HEK293 (cell line): ENCODE data around the gene TUSC1.

Experiments used
- CTCF ChIA-PET: fragments of 350-600 bp; formaldehyde crosslinking; extraction: SDS; loops from one replicate; lab custom pipeline; 2021; ENCODE audit warnings: antibody characterized with exemption; lab: Yijun Ruan, JAX
- POLR2A ChIA-PET: fragments of 300-600 bp; formaldehyde crosslinking; extraction: SDS; loops from one replicate; lab custom pipeline; 2020; ENCODE audit warnings: antibody characterized with exemption, inconsistent platforms; lab: Yijun Ruan, JAX
- H3K27ac ChIP-seq: fragments of 200-500 bp; sonication (Bioruptor generic); 2 replicates; pipeline ENCODE4 v1.5.1; 2014; ENCODE audit warnings: low read depth, low read length, control low read depth, inconsistent platforms; ENCODE audit errors: extremely low read depth
- H3K36me3 ChIP-seq, 2 experiments: fragments of 200-500 bp in 1 of 2; sonication (Bioruptor generic) in 1 of 2; 1 replicate in 1 of 2; 2 replicates in 1 of 2; pipeline ENCODE4 v1.5.1; 2014 to 2017; ENCODE audit warnings: inconsistent platforms in 2 of 2, low read length in 2 of 2; ENCODE audit not compliant: control insufficient read depth in 2 of 2, insufficient read depth in 1 of 2
- H3K4me1 ChIP-seq: fragments of 200-500 bp; sonication (Bioruptor generic); 2 replicates; pipeline ENCODE4 v1.5.1; 2014; ENCODE audit warnings: mild to moderate bottlenecking, low read length, inconsistent platforms; ENCODE audit not compliant: control insufficient read depth, insufficient read depth
- H3K4me3 ChIP-seq: 2 replicates; pipeline ENCODE4 v1.5.1; 2011; ENCODE audit warnings: low read depth, mild to moderate bottlenecking, control low read depth, low read length, moderate library complexity
- H3K9me3 ChIP-seq: fragments of 200-500 bp; sonication (Bioruptor generic); 2 replicates; pipeline ENCODE4 v1.5.1; 2014; ENCODE audit warnings: low read depth, low read length, inconsistent platforms; ENCODE audit not compliant: control insufficient read depth, insufficient read depth
- GLI2 ChIP-seq: fragments of 450-650 bp; formaldehyde crosslinking; IDR thresholded peaks from 2 replicates; pipeline ENCODE4; 2017; ENCODE audit warnings: missing biosample characterization, missing genetic modification characterization, low read depth, borderline replicate concordance
- GLIS2 ChIP-seq: fragments of 450-650 bp; formaldehyde crosslinking; IDR thresholded peaks from 2 replicates; pipeline ENCODE4 v1.5.1; 2016; ENCODE audit warnings: missing biosample characterization, missing genetic modification characterization
- IKZF3 ChIP-seq: fragments of 450-650 bp; IDR thresholded peaks from 2 replicates; pipeline ENCODE4 v1.5.0; 2018; ENCODE audit warnings: missing biosample characterization, mild to moderate bottlenecking, missing genetic modification characterization, moderate library complexity
- MZF1 ChIP-seq: fragments of 450-650 bp; formaldehyde crosslinking; IDR thresholded peaks from 2 replicates; pipeline ENCODE4 v1.5.1; 2017; ENCODE audit warnings: missing biosample characterization, missing genetic modification characterization, borderline replicate concordance
- PATZ1 ChIP-seq: fragments of 450-650 bp; formaldehyde crosslinking; IDR thresholded peaks from 2 replicates; pipeline ENCODE4 v1.5.1; 2016; ENCODE audit warnings: missing biosample characterization, missing genetic modification characterization
- SCRT2 ChIP-seq: fragments of 450-650 bp; formaldehyde crosslinking; IDR thresholded peaks from 2 replicates; pipeline ENCODE4 v1.5.1; 2016; ENCODE audit warnings: missing biosample characterization, missing genetic modification characterization
- ZBTB8A ChIP-seq: fragments of 450-650 bp; formaldehyde crosslinking; IDR thresholded peaks from 2 replicates; pipeline ENCODE4 v1.5.1; 2016; ENCODE audit warnings: missing biosample characterization, missing genetic modification characterization
- ZNF10 ChIP-seq: fragments of 450-650 bp; formaldehyde crosslinking; IDR thresholded peaks from 2 replicates; pipeline ENCODE4 v1.5.1; 2017; ENCODE audit warnings: missing biosample characterization, missing genetic modification characterization
- ZNF112 ChIP-seq: fragments of 450-650 bp; formaldehyde crosslinking; IDR thresholded peaks from 2 replicates; pipeline ENCODE4 v1.5.0; 2017; ENCODE audit warnings: missing biosample characterization, missing genetic modification characterization
- ZNF148 ChIP-seq: fragments of 450-650 bp; formaldehyde crosslinking; IDR thresholded peaks from 2 replicates; pipeline ENCODE4 v1.5.0; 2017; ENCODE audit warnings: missing biosample characterization, missing genetic modification characterization, borderline replicate concordance
- ZNF292 ChIP-seq: fragments of 450-650 bp; formaldehyde crosslinking; IDR thresholded peaks from 2 replicates; pipeline ENCODE4 v1.5.1; 2016; ENCODE audit warnings: low read depth, missing biosample characterization, missing genetic modification characterization, borderline replicate concordance
- ZNF335 ChIP-seq: fragments of 450-650 bp; formaldehyde crosslinking; conservative IDR thresholded peaks from 2 replicates; pipeline ENCODE4 v1.5.1; 2016; ENCODE audit warnings: missing biosample characterization, missing genetic modification characterization
- ZNF341 ChIP-seq: fragments of 450-650 bp; formaldehyde crosslinking; IDR thresholded peaks from 2 replicates; pipeline ENCODE4; 2016; ENCODE audit warnings: low read depth, missing biosample characterization, missing genetic modification characterization
- ZNF391 ChIP-seq: fragments of 450-650 bp; formaldehyde crosslinking; IDR thresholded peaks from 2 replicates; pipeline ENCODE4 v1.5.1; 2016; ENCODE audit warnings: low read depth, missing biosample characterization, missing genetic modification characterization, borderline replicate concordance
- ZNF416 ChIP-seq: fragments of 450-650 bp; formaldehyde crosslinking; IDR thresholded peaks from 2 replicates; pipeline ENCODE4 v1.5.1; 2016; ENCODE audit warnings: missing biosample characterization, missing genetic modification characterization
- ZNF514 ChIP-seq: fragments of 450-650 bp; formaldehyde crosslinking; IDR thresholded peaks from 2 replicates; pipeline ENCODE4 v1.5.1; 2016; ENCODE audit warnings: missing biosample characterization, missing genetic modification characterization
- ZNF530 ChIP-seq: fragments of 450-650 bp; formaldehyde crosslinking; IDR thresholded peaks from 2 replicates; pipeline ENCODE4 v1.5.1; 2016; ENCODE audit warnings: low read depth, missing biosample characterization, missing genetic modification characterization
- ZNF555 ChIP-seq: fragments of 450-650 bp; formaldehyde crosslinking; conservative IDR thresholded peaks from 2 replicates; pipeline ENCODE4 v1.5.1; 2017; ENCODE audit warnings: missing biosample characterization, mild to moderate bottlenecking, missing genetic modification characterization, inconsistent platforms
- ZNF561 ChIP-seq: fragments of 450-650 bp; IDR thresholded peaks from 2 replicates; pipeline ENCODE4 v1.5.1; 2018; ENCODE audit warnings: missing biosample characterization, missing genetic modification characterization, borderline replicate concordance
- ZNF660 ChIP-seq: fragments of 450-650 bp; IDR thresholded peaks from 2 replicates; pipeline ENCODE4 v1.5.1; 2018; ENCODE audit warnings: missing biosample characterization, mild to moderate bottlenecking, missing genetic modification characterization
- ZNF747 ChIP-seq: fragments of 450-650 bp; formaldehyde crosslinking; IDR thresholded peaks from 2 replicates; pipeline ENCODE4 v1.5.1; 2016; ENCODE audit warnings: missing biosample characterization, missing genetic modification characterization
- ZNF792 ChIP-seq: fragments of 450-650 bp; formaldehyde crosslinking; IDR thresholded peaks from 2 replicates; pipeline ENCODE4 v1.5.1; 2016; ENCODE audit warnings: missing biosample characterization, missing genetic modification characterization
- ZSCAN16 ChIP-seq: fragments of 450-650 bp; formaldehyde crosslinking; IDR thresholded peaks from 2 replicates; pipeline ENCODE4 v1.5.1; 2016; ENCODE audit warnings: missing biosample characterization, missing genetic modification characterization
- ZSCAN4 ChIP-seq: fragments of 450-650 bp; formaldehyde crosslinking; IDR thresholded peaks from 2 replicates; pipeline ENCODE4 v1.5.1; 2017; ENCODE audit warnings: missing biosample characterization, missing genetic modification characterization

Gene TUSC1

DNA sequence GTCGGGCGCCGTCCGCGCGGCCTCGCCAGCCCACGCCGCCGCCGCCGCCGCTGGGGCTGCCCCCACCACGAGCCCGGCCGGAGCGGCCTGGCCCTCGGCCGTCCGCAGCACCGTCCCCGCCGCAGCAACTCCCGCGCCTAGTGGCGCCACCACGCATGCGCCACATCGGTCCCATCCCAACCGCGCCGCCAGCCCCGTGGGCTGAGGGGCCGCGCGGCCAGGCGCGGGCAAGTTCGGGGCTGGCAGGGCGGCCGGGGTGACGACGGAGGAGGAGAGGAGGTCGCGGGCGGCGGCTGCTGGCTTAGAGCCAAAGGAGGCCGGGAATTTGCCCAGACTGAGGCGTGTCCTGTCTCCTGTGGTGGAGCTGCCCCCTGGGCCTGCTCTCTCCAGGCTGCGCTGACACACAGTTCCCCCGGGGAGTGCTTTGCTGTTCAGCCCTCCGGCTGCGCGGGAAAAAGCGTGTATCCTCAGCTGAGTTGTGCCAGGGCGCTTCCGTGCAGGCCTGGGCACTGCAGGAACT, at the start of gene TUSC1 (continued):
- TF ChIP-seq ZNF148 (tag by site-specific recombination) (no peak), ZSCAN4 (tag by site-specific recombination) (no peak), GLIS2 (tag by site-specific recombination) (peak; percentile 38; the same call in 1 of the 2 replicates), PATZ1 (tag by site-specific recombination) (0 out of 2 replicates have a peak, but pooled peaks have one; percentile 20), ZNF341 (tag by site-specific recombination) (peak; percentile 25; the same call in 1 of the 2 replicates), ZNF530 (no peak), ZBTB8A (tag by site-specific recombination) (peak; percentile 95)
- TF ChIP-seq, all 188 proteins: peak for 21

DNA sequence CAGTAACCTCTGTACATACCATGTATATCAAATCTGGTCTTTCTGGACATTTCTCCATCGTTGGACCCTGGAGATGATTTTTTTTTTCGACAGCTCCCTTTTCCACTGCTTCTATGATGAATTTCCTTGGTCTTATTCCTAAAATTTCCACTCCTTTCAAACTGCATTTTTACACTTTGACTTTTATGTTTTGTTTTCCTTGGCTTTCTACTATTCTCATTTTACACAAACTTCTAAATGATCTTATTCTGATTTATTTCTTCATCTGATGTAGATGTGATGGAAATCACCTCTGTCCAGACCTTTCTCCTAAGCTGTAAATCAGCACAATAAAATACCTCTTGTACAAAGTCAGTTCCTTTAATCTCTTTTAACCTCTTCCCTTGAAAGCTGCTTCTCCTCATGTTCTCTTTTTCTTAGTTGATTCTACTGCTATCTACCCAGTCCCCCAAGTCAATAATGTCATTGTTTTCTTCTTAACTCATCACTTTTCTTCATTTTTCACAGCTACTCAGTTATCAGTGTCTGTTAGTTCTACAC, 48.7 kb upstream of the TUSC1 start:
- ChIA-PET POLR2A (no interaction called here), CTCF (interaction anchor here (0.6 to 2.7 kb wide), 2 partner anchors 11 to 16 kb away, joined by 3 to 10 read pairs; no protein-coding TSS in a partner anchor)

GRCh38 chr9:25724424-25724823, 46.2 kb upstream of the TUSC1 start:
- ChIA-PET CTCF (interaction anchor here (1.4 kb wide), 1 partner anchor 8 kb away, joined by 6 read pairs; no protein-coding TSS in a partner anchor), POLR2A (no interaction called here)
- no peaks in the 10 kb centered on the region for H3K36me3 ChIP-seq
- no peaks in the 10 kb centered on the region for H3K4me1 ChIP-seq
- no peaks in the 10 kb centered on the region for H3K9me3 ChIP-seq
- no peak overlapping the region for H3K27ac ChIP-seq
- no peak overlapping the region for H3K4me3 ChIP-seq
- TF ChIP-seq ZNF555 (tag by site-specific recombination) (no peak), ZNF335 (tag by site-specific recombination) (no peak), ZNF514 (tag by site-specific recombination) (no peak), ZNF10 (tag by site-specific recombination) (no peak), IKZF3 (tag by site-specific recombination) (no peak), ZNF292 (tag by site-specific recombination) (no peak), MZF1 (tag by site-specific recombination) (no peak), ZSCAN16 (no peak), ZNF561 (tag by site-specific recombination) (no peak), ZNF747 (no peak)

More for the DNA sequence above, 48.7 kb upstream of the TUSC1 start:
- Histone ChIP-seq H3K36me3 (no peaks in the 10 kb centered on the region), H3K27ac (no peak overlapping the region), H3K4me1 (no peaks in the 10 kb centered on the region), H3K9me3 (no peaks in the 10 kb centered on the region), H3K4me3 (no peak overlapping the region)
- TF ChIP-seq ZBTB8A (tag by site-specific recombination): no peak
- no peak for TF ChIP-seq ZNF391 (tag by site-specific recombination)
- no peak for TF ChIP-seq ZNF792 (tag by site-specific recombination)
- TF ChIP-seq PATZ1 (tag by site-specific recombination): no peak
- no peak for TF ChIP-seq ZNF112
- no peak for TF ChIP-seq ZNF416 (tag by site-specific recombination)
- no peak for TF ChIP-seq ZNF660 (tag by site-specific recombination)
- no peak for TF ChIP-seq GLI2
- no peak for TF ChIP-seq SCRT2
